ENCODE results near the gene GEMIN7. TPM values are rescaled to one million over a fixed set of nuclear protein-coding genes. Genes with fewer than 3 reads are reported as not detected.

The GEMIN7 gene
- total and polyA plus RNA-seq, 8 donors, result 18.9 to 25.4 (median 21.5) TPM

GRCh38 chr19:45090606-45091005 lies 11.5 kb downstream of the GEMIN7 start:
- intact Hi-C loops (cut with DNase I), result no loop called here
- Histone ChIP-seq H3K4me3 (peak overlapping the region in 1 of 2 donors; percentile 94), H3K27ac (peak overlapping the region in 1 of 2 donors; percentile 79), H3K4me1 (peaks cover 20 to 35% of the 10 kb centered on the region in 2 donors), H3K27me3 (no peaks in the 10 kb centered on the region), H3K9me3 (no peaks in the 10 kb centered on the region), H3K36me3 (peaks cover 0 to 20% of the 10 kb centered on the region in 2 donors)
- no peak for TF ChIP-seq CTCF (IDR thresholded peaks at IDR 0.05)
- DNase-seq (no peak), ATAC-seq (no peak)

- Histone ChIP-seq H3K27ac (peak overlapping the region; percentile 79 to 85), H3K36me3 (peaks cover 0 to 20% of the 10 kb centered on the region in 2 donors), H3K9me3 (no peaks in the 10 kb centered on the region), H3K27me3 (no peaks in the 10 kb centered on the region), H3K4me3 (peak overlapping the region; percentile 90 to 94), H3K4me1 (peaks cover 25 to 42% of the 10 kb centered on the region in 2 donors)
- ATAC-seq (peak; percentile 93), DNase-seq (peak; percentile 98 to 100 (median 98))
- no peak for TF ChIP-seq CTCF (IDR thresholded peaks at IDR 0.05)
- intact Hi-C loops (cut with DNase I), result no loop called here
Observed at GRCh38 chr19:45091031-45091923, 12.2 kb downstream of the GEMIN7 start.

GRCh38 chr19:45092747-45093678 lies 14.0 kb downstream of the GEMIN7 start, which contains the start of gene PPP1R37:
Gene PPP1R37 (plus strand): TSS chr19:45093179. CDS start chr19:45093326, 147 bp downstream.
- intact Hi-C loops (cut with DNase I), result no loop called here
- H3K9me3 ChIP-seq, result no peaks in the 10 kb centered on the region
- ATAC-seq (peak; percentile 84), DNase-seq (peak; percentile 96 to 98 (median 97))
- TF ChIP-seq CTCF (IDR thresholded peaks at IDR 0.05), result peak; percentile 32 to 65
- peak within 1 kb of the TSS; percentile 90 to 94 for H3K4me3 ChIP-seq
- no peaks in the 10 kb centered on the region for H3K27me3 ChIP-seq
- peak within 1 kb of the TSS; percentile 79 to 85 for H3K27ac ChIP-seq
- H3K36me3 ChIP-seq, result peaks cover 0 to 16% of the 10 kb centered on the region in 2 donors
- peaks cover 29 to 47% of the 10 kb centered on the region in 2 donors for H3K4me1 ChIP-seq

GRCh38 chr19:45094137-45094536 lies 15.1 kb downstream of the GEMIN7 start:
- peaks cover 0 to 12% of the 10 kb centered on the region in 2 donors for H3K36me3 ChIP-seq
- no peak for ATAC-seq

More at GRCh38 chr19:45094137-45094536, 15.1 kb downstream of the GEMIN7 start:
- Histone ChIP-seq H3K4me3 (peak overlapping the region; percentile 90 to 94), H3K27me3 (no peaks in the 10 kb centered on the region), H3K9me3 (no peaks in the 10 kb centered on the region), H3K4me1 (peaks cover 39 to 58% of the 10 kb centered on the region in 2 donors), H3K27ac (no peak overlapping the region)
- no peak for DNase-seq
- TF ChIP-seq CTCF (IDR thresholded peaks at IDR 0.05), result no peak
- intact Hi-C loops (cut with DNase I), result no loop called here

All from left lung (tissue), 10 donors.